HepG2 (cell line): ENCODE results near the gene EMC9. TPM values are rescaled to one million over a fixed set of nuclear protein-coding genes. Genes with fewer than 3 reads are reported as not detected.

Experiments used
- BRCA1 ChIP-seq: sonication (generic); formaldehyde crosslinking; IDR thresholded peaks from 2 replicates; pipeline ENCODE4 v1.4.0; 2020; ENCODE audit warnings: missing genetic modification reagents
- FIP1L1 ChIP-seq: fragments of 200-400 bp; formaldehyde crosslinking; IDR thresholded peaks from 2 replicates; pipeline ENCODE4 v1.6.1; 2018; ENCODE audit warnings: low read depth, mild to moderate bottlenecking, low read length, moderate library complexity, borderline replicate concordance; ENCODE audit not compliant: insufficient read depth
- GFI1 ChIP-seq: sonication (generic); formaldehyde crosslinking; IDR thresholded peaks from 2 replicates; pipeline ENCODE4 v1.5.0; 2020; ENCODE audit warnings: missing genetic modification reagents, mild to moderate bottlenecking, borderline replicate concordance
- MAF1 ChIP-seq: sonication (generic); formaldehyde crosslinking; IDR thresholded peaks from 2 replicates; pipeline ENCODE4 v1.5.0; 2020; ENCODE audit warnings: missing genetic modification reagents, borderline replicate concordance
- MIER3 ChIP-seq: IDR thresholded peaks from 2 replicates; pipeline ENCODE4 v1.6.1; 2016; ENCODE audit warnings: missing compliant biosample characterization, borderline replicate concordance
- XBP1 ChIP-seq: sonication (generic); formaldehyde crosslinking; IDR thresholded peaks from 2 replicates; pipeline ENCODE4 v1.5.0; 2020; ENCODE audit warnings: missing genetic modification reagents
- ZFP36 ChIP-seq: fragments of 150-350 bp; IDR thresholded peaks from 2 replicates; pipeline ENCODE4 v1.6.1; 2018; ENCODE audit warnings: borderline replicate concordance, low read length, low read depth; ENCODE audit not compliant: partially characterized antibody
- ZNF329 ChIP-seq: sonication (generic); formaldehyde crosslinking; IDR thresholded peaks from 2 replicates; pipeline ENCODE4 v1.9.0; 2021; ENCODE audit warnings: low read depth, mild to moderate bottlenecking, missing genetic modification reagents
- ZNF557 ChIP-seq: sonication (generic); formaldehyde crosslinking; IDR thresholded peaks from 2 replicates; pipeline ENCODE4 v1.4.0; 2020; ENCODE audit warnings: missing genetic modification reagents
- ZNF678 ChIP-seq: sonication (generic); formaldehyde crosslinking; IDR thresholded peaks from 2 replicates; pipeline ENCODE4 v1.4.0; 2020; ENCODE audit warnings: mild to moderate bottlenecking, missing genetic modification reagents
- ZNF841 ChIP-seq: sonication (generic); formaldehyde crosslinking; IDR thresholded peaks from 2 replicates; pipeline ENCODE4 v1.8.1; 2023; ENCODE audit warnings: missing genetic modification reagents, borderline replicate concordance
- polyA plus RNA-seq, 8 experiments: library from polyadenylated mRNA; depleted of rRNA in 3 of 8; stranded (reverse) in 7 of 8; unstranded in 1 of 8; fragments of >200 nt; fragmentation: Illumina TruSeq in 4 of 8; extraction: Trizol in 4 of 8; gene quantifications; 2 replicates each; pipeline versions ENCODE4 v1.2.1 to v1.2.3, GENCODE V29; 2011 to 2016; ENCODE audit warnings: low read depth in 4 of 8, missing spikeins in 1 of 8, mixed read lengths in 1 of 8; ENCODE audit not compliant: insufficient read depth in 1 of 8
- total RNA-seq, 5 experiments: library from RNA; depleted of rRNA; stranded (reverse); fragments of >200 nt; fragmentation: Illumina TruSeq; extraction: Trizol; gene quantifications; 2 replicates each; pipeline ENCODE4 v1.2.3, GENCODE V29; 2016; ENCODE audit warnings: low read depth in 1 of 5
- TF ChIP-seq, protein P1 (sequence below): sonication (generic); formaldehyde crosslinking; IDR thresholded peaks from 2 replicates; pipeline ENCODE4 v1.4.0; 2020; ENCODE audit warnings: mild to moderate bottlenecking, missing genetic modification reagents
- TF ChIP-seq, protein P2 (sequence below): sonication (generic); formaldehyde crosslinking; IDR thresholded peaks from 2 replicates; pipeline ENCODE4 v1.4.0; 2020; ENCODE audit warnings: low read depth, mild to moderate bottlenecking, missing genetic modification reagents
- TF ChIP-seq, protein P3 (sequence below): IDR thresholded peaks from 2 replicates; pipeline ENCODE4 v1.6.1; 2012; ENCODE audit warnings: inconsistent platforms
- TF ChIP-seq, protein P4 (sequence below): sonication (generic); formaldehyde crosslinking; IDR thresholded peaks from 2 replicates; pipeline ENCODE4 v1.4.0; 2020; ENCODE audit warnings: mild to moderate bottlenecking, missing genetic modification reagents, borderline replicate concordance
- TF ChIP-seq, protein P5 (sequence below): sonication (generic); formaldehyde crosslinking; IDR thresholded peaks from 2 replicates; pipeline ENCODE4 v1.4.0; 2020; ENCODE audit warnings: missing genetic modification reagents
- TF ChIP-seq, protein P6 (sequence below): sonication (generic); formaldehyde crosslinking; IDR thresholded peaks from 2 replicates; pipeline ENCODE4 v1.4.0; 2020; ENCODE audit warnings: mild to moderate bottlenecking, missing genetic modification reagents
- TF ChIP-seq, protein P7 (sequence below): sonication (generic); formaldehyde crosslinking; IDR thresholded peaks from 2 replicates; pipeline ENCODE4 v1.8.0; 2023; ENCODE audit warnings: mild to moderate bottlenecking, missing genetic modification reagents
- TF ChIP-seq, protein P8 (sequence below): IDR thresholded peaks from 2 replicates; pipeline ENCODE4 v1.6.1; 2016; ENCODE audit warnings: missing biosample characterization, missing genetic modification reagents, low read depth

Gene EMC9
- total and polyA plus RNA-seq, 2 of the 13 experiments (the other 11 are each of a cell fraction or from before 2014, with no cell fraction given) = 60.5 to 78.7 TPM

DNA sequence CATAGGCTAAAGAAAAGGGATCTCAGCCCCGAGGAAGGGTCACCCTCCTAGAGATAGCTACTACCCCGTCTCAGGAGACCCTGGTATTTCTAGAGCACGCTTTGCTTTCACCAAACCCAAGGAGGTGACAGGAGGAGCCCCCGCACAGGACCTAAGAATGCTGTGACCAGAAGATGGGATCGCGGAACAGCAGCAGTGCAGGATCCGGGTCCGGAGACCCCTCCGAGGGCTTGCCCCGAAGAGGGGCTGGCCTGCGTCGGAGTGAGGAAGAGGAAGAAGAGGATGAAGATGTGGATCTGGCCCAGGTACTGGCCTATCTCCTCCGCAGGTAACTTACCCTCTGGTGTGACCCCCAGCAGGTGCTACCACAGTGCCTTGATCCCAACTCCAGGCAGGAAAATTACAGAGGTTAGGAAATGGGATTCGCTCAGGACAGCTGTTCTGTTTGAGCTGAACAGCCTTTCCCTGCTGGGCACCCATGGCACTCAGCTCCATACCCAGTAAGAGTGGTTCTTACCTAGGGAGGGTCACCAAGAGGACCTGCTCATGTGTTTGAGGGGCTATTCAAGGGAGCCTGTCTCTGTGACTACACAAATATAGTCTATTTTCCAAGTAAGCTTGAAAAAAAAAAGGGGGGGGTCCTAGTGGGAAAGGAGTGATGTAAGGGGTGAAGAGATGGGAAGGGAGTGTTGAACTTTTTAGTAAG is 25.8 kb downstream of the EMC9 start (continued):
- TF ChIP-seq, protein P1, sequence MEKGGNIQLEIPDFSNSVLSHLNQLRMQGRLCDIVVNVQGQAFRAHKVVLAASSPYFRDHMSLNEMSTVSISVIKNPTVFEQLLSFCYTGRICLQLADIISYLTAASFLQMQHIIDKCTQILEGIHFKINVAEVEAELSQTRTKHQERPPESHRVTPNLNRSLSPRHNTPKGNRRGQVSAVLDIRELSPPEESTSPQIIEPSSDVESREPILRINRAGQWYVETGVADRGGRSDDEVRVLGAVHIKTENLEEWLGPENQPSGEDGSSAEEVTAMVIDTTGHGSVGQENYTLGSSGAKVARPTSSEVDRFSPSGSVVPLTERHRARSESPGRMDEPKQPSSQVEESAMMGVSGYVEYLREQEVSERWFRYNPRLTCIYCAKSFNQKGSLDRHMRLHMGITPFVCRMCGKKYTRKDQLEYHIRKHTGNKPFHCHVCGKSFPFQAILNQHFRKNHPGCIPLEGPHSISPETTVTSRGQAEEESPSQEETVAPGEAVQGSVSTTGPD (CRISPR knock-in tag) = peak; percentile 87; the same call in 1 of the 2 replicates
- TF ChIP-seq FIP1L1 (no peak), GFI1 (CRISPR knock-in tag) (no peak), MIER3 (CRISPR knock-in tag) (no peak), XBP1 (CRISPR knock-in tag) (no peak), ZNF557 (CRISPR knock-in tag) (peak; percentile 22; the same call in 1 of the 2 replicates), ZNF841 (CRISPR knock-in tag) (no peak), ZFP36 (no peak), ZNF678 (CRISPR knock-in tag) (no peak), MAF1 (CRISPR knock-in tag) (peak; percentile 46; the same call in 1 of the 2 replicates), ZNF329 (no peak), BRCA1 (CRISPR knock-in tag) (peak; percentile 76)
- TF ChIP-seq, protein P2, sequence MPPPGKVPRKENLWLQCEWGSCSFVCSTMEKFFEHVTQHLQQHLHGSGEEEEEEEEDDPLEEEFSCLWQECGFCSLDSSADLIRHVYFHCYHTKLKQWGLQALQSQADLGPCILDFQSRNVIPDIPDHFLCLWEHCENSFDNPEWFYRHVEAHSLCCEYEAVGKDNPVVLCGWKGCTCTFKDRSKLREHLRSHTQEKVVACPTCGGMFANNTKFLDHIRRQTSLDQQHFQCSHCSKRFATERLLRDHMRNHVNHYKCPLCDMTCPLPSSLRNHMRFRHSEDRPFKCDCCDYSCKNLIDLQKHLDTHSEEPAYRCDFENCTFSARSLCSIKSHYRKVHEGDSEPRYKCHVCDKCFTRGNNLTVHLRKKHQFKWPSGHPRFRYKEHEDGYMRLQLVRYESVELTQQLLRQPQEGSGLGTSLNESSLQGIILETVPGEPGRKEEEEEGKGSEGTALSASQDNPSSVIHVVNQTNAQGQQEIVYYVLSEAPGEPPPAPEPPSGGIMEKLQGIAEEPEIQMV (CRISPR knock-in tag) = no peak; the same call in 1 of the 2 replicates
- TF ChIP-seq, protein P3, sequence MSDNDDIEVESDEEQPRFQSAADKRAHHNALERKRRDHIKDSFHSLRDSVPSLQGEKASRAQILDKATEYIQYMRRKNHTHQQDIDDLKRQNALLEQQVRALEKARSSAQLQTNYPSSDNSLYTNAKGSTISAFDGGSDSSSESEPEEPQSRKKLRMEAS = no peak
- TF ChIP-seq, protein P4, sequence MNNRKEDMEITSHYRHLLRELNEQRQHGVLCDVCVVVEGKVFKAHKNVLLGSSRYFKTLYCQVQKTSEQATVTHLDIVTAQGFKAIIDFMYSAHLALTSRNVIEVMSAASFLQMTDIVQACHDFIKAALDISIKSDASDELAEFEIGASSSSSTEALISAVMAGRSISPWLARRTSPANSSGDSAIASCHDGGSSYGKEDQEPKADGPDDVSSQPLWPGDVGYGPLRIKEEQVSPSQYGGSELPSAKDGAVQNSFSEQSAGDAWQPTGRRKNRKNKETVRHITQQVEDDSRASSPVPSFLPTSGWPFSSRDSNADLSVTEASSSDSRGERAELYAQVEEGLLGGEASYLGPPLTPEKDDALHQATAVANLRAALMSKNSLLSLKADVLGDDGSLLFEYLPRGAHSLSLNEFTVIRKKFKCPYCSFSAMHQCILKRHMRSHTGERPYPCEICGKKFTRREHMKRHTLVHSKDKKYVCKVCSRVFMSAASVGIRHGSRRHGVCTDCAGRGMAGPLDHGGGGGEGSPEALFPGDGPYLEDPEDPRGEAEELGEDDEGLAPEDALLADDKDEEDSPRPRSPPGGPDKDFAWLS (CRISPR knock-in tag) = no peak; the same call in 1 of the 2 replicates
- TF ChIP-seq, protein P5, sequence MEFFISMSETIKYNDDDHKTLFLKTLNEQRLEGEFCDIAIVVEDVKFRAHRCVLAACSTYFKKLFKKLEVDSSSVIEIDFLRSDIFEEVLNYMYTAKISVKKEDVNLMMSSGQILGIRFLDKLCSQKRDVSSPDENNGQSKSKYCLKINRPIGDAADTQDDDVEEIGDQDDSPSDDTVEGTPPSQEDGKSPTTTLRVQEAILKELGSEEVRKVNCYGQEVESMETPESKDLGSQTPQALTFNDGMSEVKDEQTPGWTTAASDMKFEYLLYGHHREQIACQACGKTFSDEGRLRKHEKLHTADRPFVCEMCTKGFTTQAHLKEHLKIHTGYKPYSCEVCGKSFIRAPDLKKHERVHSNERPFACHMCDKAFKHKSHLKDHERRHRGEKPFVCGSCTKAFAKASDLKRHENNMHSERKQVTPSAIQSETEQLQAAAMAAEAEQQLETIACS (CRISPR knock-in tag) = no peak
- TF ChIP-seq, protein P6, sequence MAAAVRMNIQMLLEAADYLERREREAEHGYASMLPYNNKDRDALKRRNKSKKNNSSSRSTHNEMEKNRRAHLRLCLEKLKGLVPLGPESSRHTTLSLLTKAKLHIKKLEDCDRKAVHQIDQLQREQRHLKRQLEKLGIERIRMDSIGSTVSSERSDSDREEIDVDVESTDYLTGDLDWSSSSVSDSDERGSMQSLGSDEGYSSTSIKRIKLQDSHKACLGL (CRISPR knock-in tag) = 0 out of 2 replicates have a peak, but pooled peaks have one; percentile 20
- TF ChIP-seq, protein P7, sequence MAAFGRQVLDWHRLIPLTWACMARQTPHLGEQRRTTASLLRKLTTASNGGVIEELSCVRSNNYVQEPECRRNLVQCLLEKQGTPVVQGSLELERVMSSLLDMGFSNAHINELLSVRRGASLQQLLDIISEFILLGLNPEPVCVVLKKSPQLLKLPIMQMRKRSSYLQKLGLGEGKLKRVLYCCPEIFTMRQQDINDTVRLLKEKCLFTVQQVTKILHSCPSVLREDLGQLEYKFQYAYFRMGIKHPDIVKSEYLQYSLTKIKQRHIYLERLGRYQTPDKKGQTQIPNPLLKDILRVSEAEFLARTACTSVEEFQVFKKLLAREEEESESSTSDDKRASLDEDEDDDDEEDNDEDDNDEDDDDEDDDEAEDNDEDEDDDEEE (CRISPR knock-in tag) = no peak; the same call in 1 of the 2 replicates
- TF ChIP-seq, protein P8, sequence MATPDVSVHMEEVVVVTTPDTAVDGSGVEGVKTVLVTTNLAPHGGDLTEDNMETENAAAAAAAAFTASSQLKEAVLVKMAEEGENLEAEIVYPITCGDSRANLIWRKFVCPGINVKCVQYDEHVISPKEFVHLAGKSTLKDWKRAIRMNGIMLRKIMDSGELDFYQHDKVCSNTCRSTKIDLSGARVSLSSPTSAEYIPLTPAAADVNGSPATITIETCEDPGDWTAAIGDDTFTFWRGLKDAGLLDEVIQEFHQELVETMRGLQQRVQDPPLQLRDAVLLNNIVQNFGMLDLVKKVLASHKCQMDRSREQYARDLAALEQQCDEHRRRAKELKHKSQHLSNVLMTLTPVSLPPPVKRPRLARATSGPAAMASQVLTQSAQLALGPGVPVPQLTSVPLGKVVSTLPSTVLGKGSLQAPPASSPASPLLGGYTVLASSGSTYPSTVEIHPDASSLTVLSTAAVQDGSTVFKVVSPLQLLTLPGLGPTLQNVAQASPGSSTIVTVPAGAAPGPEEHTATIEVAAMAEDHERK (CRISPR knock-in tag) = no peak
